Amniotic epithelial cell (primary cell): ENCODE measurements around the gene ZNF101.

Source experiments
- DNase-seq: peaks from one replicate; pipeline ENCODE4 v3.0.0-alpha.2; 2010; ENCODE audit warnings: low read depth

The ZNF101 gene

DNA sequence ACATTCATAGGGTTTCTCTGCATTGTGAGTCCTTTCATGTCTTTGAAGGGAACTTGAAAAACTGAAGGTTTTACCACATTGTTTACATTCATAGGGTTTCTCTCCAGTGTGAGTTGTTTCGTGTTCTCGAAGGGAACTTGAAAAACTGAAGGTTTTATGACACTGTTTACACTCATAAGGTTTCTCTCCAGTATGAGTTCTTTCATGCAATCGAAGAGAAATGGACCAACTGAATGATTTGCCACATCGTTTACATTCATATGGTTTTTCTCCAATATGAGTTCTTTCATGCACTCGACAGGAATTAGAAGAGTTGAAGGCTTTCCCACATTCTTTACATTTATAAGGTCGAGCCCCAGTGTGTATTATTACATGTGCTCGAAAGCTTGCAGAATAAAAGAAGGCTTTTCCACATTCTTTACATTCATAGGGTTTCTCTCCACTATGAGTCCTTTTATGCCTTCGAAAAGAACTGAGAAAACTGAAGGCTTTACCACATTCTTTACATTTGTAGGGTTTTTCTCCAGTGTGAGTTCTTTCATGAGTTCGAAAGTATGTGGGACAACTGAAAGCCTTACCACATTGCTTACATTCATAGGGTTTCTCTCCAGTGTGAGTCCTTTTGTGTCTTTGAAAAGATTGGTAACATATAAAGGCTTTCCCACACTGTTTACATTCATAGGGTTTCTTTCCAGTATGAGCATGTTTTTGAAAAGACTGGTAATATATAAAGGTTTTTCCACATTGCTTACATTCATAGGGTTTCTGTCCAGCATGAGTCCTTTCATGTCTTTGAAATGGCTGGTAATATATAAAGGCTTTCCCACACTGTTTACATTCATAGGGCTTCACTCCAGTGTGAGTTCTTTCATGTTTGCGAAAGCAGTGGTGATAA, 43.5 kb downstream of the ZNF101 start:
- DNase-seq, result peak; percentile 18

DNA sequence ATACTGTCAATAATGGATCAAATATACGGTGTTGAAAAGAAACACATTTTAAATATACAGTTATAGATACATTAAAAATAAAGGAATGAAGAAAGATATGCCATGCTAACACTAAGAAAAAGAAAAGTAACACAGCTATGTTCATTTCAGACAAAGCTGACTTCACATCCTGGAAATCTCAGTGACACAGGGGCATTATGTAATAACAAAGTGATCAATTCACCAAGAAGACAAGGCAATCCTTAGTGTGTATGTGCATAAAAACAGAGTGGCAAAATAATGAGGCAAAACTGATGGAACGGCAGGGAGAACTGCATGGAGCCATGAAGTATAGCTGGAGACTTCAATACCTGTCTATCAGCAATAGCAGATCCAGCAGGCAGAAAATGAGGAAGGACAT, 51.2 kb downstream of the ZNF101 start:
- no peak for DNase-seq

- no peak for DNase-seq
These were observed 53.3 kb downstream of the ZNF101 start for GRCh38 chr19:19721896-19722295.

- peak; percentile 90 for DNase-seq
These were observed 64.2 kb downstream of the ZNF101 start, which contains the start of gene ZNF14 for GRCh38 chr19:19732579-19733501. ZNF14 (minus strand) TSS chr19:19733112; CDS start chr19:19732958, 154 bp downstream.
